ENCODE data around the gene TUBB6. TPM values are rescaled to one million over a fixed set of nuclear protein-coding genes. Genes with fewer than 3 reads are reported as not detected.

TUBB6 gene
- total RNA-seq (2022) (138 and 149 TPM in 2 replicates), Bru-seq, nascent RNA (percentile 84 among the genes with signal in this experiment), BruChase-seq, experiment 1, labeled RNA remaining after a 2-hour chase (percentile 89 among the genes with signal in this experiment), BruChase-seq, experiment 2, labeled RNA remaining after a 6-hour chase (percentile 88 among the genes with signal in this experiment)
- long read RNA-seq, transcript TUBB6-213 (4 exons, 1,017 nt): minor isoform, 8 of 276 reads
- long read RNA-seq, transcript TUBB6-203 (4 exons, 788 nt): minor isoform, 5 of 276 reads
- long read RNA-seq, transcript TUBB6-202 (3 exons, 2,163 nt): minor isoform, 45 of 276 reads
- long read RNA-seq, transcript TUBB6-201 (4 exons, 2,064 nt): major isoform, 175 of 276 reads
- long read RNA-seq, partial matches to known transcripts: 20 of 276 reads
- long read RNA-seq, other reads (novel, unspliced or antisense): 13 of 276 reads

DNA sequence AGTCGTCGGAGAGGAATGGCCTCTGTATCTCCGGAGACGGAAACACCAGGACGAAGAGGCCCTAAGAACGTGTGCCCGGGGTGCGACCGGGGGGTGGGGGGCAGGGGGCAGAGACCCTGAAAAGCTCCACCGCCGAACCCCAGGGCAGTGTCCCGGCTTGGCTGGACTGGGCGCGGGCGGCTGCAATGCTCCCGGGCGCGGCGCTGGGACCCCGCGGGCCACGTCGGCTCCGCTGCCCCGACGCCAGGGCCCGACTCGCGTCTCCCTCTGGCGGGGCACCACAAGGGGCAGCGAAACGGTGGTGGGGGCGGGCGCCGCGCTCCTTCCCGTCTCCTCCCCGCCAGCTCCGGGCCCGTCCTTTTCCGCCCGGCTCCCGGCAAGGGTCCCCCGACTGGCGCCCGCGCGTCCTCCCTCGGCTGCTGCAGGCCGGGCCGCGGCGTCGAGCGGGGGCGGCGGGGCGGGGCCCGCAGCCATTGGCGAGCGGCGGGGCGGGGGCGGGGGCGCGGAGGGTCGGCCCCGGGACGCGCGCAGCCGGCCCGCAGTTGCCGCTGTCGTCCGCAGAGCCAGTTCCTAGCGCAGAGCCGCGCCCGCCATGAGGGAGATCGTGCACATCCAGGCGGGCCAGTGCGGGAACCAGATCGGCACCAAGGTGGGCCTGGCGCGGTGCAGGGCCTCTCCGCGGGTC, at the start of gene TUBB6:
Gene TUBB6 (plus strand): TSS at position 541 of the 685 bp plus-strand sequence. CDS start 52 bp downstream, at position 593.
- POLR2A ChIA-PET: no interaction called here
- H3K27me3 Mint-ChIP-seq (ENCODE audit: insufficient read depth, unreplicated experiment): no peaks in the 10 kb centered on the region
- TF ChIP-seq, protein P1, sequence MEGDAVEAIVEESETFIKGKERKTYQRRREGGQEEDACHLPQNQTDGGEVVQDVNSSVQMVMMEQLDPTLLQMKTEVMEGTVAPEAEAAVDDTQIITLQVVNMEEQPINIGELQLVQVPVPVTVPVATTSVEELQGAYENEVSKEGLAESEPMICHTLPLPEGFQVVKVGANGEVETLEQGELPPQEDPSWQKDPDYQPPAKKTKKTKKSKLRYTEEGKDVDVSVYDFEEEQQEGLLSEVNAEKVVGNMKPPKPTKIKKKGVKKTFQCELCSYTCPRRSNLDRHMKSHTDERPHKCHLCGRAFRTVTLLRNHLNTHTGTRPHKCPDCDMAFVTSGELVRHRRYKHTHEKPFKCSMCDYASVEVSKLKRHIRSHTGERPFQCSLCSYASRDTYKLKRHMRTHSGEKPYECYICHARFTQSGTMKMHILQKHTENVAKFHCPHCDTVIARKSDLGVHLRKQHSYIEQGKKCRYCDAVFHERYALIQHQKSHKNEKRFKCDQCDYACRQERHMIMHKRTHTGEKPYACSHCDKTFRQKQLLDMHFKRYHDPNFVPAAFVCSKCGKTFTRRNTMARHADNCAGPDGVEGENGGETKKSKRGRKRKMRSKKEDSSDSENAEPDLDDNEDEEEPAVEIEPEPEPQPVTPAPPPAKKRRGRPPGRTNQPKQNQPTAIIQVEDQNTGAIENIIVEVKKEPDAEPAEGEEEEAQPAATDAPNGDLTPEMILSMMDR (IDR thresholded peaks at IDR 0.05; ENCODE audit: insufficient read depth in 1 of 2, low read depth in 1 of 2, low read length in 1 of 2, severe bottlenecking in 1 of 2, unreplicated experiment in 1 of 2): no peak
- Histone ChIP-seq H3K4me3 (ENCODE audit: low read depth, low read length) (peak within 1 kb of the TSS; percentile 48), H3K4me1 (peaks cover 18% of the 10 kb centered on the region), H3K9me3 (peaks cover 18% of the 10 kb centered on the region), H3K27me3 (replicated peaks; ENCODE audit: control insufficient read depth, insufficient read depth, low read length) (no peaks in the 10 kb centered on the region), H3K36me3 (ENCODE audit: control insufficient read depth, insufficient read depth, low read length) (peaks cover 2% of the 10 kb centered on the region; the same call in 1 of the 2 replicates)
- peak within 1 kb of the TSS; percentile 80 for H3K4me3 Mint-ChIP-seq (ENCODE audit: unreplicated experiment)
- no peaks in the 10 kb centered on the region for H3K9me3 Mint-ChIP-seq (ENCODE audit: unreplicated experiment)
- no TSS peak for BruUV-seq (replicated peaks)
- H3K4me1 Mint-ChIP-seq (ENCODE audit: low read depth, unreplicated experiment): peaks cover 12% of the 10 kb centered on the region
- peak; percentile 68 to 79 for DNase-seq
- H3K36me3 Mint-ChIP-seq (ENCODE audit: insufficient read depth, unreplicated experiment): peaks cover 46% of the 10 kb centered on the region
- intact Hi-C loops (cut with micrococcal nuclease; ENCODE audit: unreplicated experiment): loop anchor here (1.0 to 2.0 kb wide), 2 partner anchors 20 to 29 kb away; no protein-coding TSS in a partner anchor
- peak within 1 kb of the TSS; percentile 81 for H3K27ac Mint-ChIP-seq (ENCODE audit: unreplicated experiment)
- CTCF ChIA-PET: interaction anchor here (0.8 kb wide), 1 partner anchor 20 kb away, joined by 10 read pairs; no protein-coding TSS in a partner anchor

DNA sequence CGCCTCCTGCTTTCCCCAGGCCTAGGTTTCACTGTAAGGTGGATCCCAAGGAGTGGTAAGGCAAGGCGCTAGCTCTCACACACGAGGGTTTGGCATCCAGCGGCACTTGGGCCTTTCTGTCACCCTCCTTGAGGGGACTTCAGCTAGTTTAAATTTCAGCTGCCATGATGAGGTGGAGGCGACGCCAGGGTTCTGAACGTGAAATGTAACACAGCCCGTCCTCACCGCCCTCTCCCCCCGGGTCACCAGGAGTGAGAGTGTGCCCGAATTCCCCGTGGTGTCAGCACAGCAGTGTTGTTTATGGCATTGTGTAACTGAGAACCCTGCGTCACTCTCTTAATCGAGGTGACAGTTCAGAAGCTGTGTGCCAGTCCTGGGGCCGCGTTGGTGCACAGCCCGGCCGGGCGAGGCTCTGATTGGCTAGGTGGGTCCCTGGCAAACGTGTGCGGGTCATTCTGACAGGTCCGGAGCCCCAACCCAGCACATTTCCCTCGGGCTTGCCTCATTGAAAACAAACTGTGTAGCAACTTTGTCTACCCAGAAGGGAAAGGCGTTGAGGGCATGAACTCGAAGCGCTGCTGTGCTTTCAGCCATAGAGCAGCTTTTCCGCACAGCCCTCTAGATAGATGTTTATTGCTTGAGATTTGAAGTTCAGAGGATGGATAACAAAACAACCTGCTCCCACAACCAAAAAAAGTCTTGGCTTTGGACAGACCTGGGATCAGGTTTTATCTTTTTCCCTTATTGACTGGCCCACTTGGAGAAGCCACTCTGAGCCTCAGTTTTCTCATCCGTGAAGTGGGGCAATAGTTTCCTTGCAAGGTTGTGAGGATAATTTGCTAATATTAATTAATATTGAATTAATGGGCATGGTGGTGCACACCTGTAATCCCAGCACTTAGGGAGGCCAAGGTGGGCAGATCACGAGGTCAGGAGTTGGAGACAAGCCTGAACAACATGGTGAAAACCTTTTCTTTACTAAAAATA, 49.0 kb upstream of the TUBB6 start:
- no peak overlapping the region for H3K27ac Mint-ChIP-seq (ENCODE audit: unreplicated experiment)
- no TSS peak for BruUV-seq (replicated peaks)
- Histone ChIP-seq H3K27me3 (replicated peaks; ENCODE audit: control insufficient read depth, insufficient read depth, low read length) (no peaks in the 10 kb centered on the region), H3K4me3 (ENCODE audit: low read depth, low read length) (no peak overlapping the region), H3K4me1 (peaks cover 17% of the 10 kb centered on the region), H3K9me3 (no peaks in the 10 kb centered on the region), H3K36me3 (ENCODE audit: control insufficient read depth, insufficient read depth, low read length) (no peaks in the 10 kb centered on the region)
- no peak overlapping the region for H3K4me3 Mint-ChIP-seq (ENCODE audit: unreplicated experiment)
- H3K27me3 Mint-ChIP-seq (ENCODE audit: insufficient read depth, unreplicated experiment): peaks cover 9% of the 10 kb centered on the region
- TF ChIP-seq, protein P1 (IDR thresholded peaks at IDR 0.05; ENCODE audit: insufficient read depth in 1 of 2, low read depth in 1 of 2, low read length in 1 of 2, severe bottlenecking in 1 of 2, unreplicated experiment in 1 of 2): no peak
- POLR2A ChIA-PET: no interaction called here
- no peaks in the 10 kb centered on the region for H3K9me3 Mint-ChIP-seq (ENCODE audit: unreplicated experiment)
- no peak for DNase-seq
- H3K36me3 Mint-ChIP-seq (ENCODE audit: insufficient read depth, unreplicated experiment): no peaks in the 10 kb centered on the region
- no peaks in the 10 kb centered on the region for H3K4me1 Mint-ChIP-seq (ENCODE audit: low read depth, unreplicated experiment)
- intact Hi-C loops (cut with micrococcal nuclease; ENCODE audit: unreplicated experiment): no loop called here
- CTCF ChIA-PET: interaction anchor here (0.8 kb wide), 1 partner anchor 13 kb away, joined by 4 read pairs; no protein-coding TSS in a partner anchor
